SK-N-SH (cell line): ENCODE results near the gene DTNBP1.

ENCODE experiments used
- NRF1 ChIP-seq: IDR thresholded peaks from 2 replicates; pipeline ENCODE4 v1.6.1; 2012; ENCODE audit warnings: low read depth, mild to moderate bottlenecking, low read length
- TF ChIP-seq, protein P1 (sequence below): fragments of 150-350 bp; IDR thresholded peaks from 2 replicates; pipeline ENCODE4 v1.6.1; 2016; ENCODE audit warnings: mild to moderate bottlenecking, low read depth, low read length
- TF ChIP-seq, protein P2 (sequence below): fragments of 200-600 bp; sonication (generic); IDR thresholded peaks from 2 replicates; pipeline ENCODE4 v1.6.1; 2017; ENCODE audit warnings: antibody characterized with exemption, mild to moderate bottlenecking, moderate library complexity
- TF ChIP-seq, protein P3 (sequence below): IDR thresholded peaks from 2 replicates; pipeline ENCODE4 v1.4.0; 2012; ENCODE audit warnings: low read depth, borderline replicate concordance

DNA sequence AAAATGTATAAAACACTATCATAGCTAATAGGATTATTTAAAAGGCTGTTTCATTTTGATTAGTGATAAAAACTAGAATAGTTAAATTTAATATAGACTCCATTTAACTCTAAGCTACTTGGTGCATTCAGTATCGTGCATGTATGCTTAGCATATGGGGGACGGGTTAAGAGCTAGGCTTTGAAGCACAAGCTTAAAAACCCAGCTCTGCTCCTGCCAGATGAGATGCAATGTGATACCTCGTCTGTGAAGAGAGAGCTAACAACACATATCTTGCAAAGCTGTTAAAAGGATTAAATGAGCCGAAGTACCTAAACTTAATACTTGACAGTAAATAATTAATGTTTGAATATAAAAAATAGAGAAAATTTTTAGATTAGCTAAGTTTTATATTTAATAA is 42.2 kb downstream of the DTNBP1 start:
- TF ChIP-seq, protein P1, sequence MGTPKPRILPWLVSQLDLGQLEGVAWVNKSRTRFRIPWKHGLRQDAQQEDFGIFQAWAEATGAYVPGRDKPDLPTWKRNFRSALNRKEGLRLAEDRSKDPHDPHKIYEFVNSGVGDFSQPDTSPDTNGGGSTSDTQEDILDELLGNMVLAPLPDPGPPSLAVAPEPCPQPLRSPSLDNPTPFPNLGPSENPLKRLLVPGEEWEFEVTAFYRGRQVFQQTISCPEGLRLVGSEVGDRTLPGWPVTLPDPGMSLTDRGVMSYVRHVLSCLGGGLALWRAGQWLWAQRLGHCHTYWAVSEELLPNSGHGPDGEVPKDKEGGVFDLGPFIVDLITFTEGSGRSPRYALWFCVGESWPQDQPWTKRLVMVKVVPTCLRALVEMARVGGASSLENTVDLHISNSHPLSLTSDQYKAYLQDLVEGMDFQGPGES: no peak
- TF ChIP-seq NRF1: no peak
- TF ChIP-seq, protein P2, sequence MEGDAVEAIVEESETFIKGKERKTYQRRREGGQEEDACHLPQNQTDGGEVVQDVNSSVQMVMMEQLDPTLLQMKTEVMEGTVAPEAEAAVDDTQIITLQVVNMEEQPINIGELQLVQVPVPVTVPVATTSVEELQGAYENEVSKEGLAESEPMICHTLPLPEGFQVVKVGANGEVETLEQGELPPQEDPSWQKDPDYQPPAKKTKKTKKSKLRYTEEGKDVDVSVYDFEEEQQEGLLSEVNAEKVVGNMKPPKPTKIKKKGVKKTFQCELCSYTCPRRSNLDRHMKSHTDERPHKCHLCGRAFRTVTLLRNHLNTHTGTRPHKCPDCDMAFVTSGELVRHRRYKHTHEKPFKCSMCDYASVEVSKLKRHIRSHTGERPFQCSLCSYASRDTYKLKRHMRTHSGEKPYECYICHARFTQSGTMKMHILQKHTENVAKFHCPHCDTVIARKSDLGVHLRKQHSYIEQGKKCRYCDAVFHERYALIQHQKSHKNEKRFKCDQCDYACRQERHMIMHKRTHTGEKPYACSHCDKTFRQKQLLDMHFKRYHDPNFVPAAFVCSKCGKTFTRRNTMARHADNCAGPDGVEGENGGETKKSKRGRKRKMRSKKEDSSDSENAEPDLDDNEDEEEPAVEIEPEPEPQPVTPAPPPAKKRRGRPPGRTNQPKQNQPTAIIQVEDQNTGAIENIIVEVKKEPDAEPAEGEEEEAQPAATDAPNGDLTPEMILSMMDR: no peak
- TF ChIP-seq, protein P3, sequence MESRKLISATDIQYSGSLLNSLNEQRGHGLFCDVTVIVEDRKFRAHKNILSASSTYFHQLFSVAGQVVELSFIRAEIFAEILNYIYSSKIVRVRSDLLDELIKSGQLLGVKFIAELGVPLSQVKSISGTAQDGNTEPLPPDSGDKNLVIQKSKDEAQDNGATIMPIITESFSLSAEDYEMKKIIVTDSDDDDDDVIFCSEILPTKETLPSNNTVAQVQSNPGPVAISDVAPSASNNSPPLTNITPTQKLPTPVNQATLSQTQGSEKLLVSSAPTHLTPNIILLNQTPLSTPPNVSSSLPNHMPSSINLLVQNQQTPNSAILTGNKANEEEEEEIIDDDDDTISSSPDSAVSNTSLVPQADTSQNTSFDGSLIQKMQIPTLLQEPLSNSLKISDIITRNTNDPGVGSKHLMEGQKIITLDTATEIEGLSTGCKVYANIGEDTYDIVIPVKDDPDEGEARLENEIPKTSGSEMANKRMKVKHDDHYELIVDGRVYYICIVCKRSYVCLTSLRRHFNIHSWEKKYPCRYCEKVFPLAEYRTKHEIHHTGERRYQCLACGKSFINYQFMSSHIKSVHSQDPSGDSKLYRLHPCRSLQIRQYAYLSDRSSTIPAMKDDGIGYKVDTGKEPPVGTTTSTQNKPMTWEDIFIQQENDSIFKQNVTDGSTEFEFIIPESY: no peak
